Anterior cingulate cortex (tissue), 58 donors: Measurements from ENCODE around the gene SYVN1.
A peak's percentile ranks its signal among the peaks of the same experiment; 100 is the strongest.

Source experiments
- DNase-seq, 58 donors: peaks; one replicate each; lab custom pipeline; 2025; lab: John Stamatoyannopoulos, UW

The SYVN1 gene

DNA sequence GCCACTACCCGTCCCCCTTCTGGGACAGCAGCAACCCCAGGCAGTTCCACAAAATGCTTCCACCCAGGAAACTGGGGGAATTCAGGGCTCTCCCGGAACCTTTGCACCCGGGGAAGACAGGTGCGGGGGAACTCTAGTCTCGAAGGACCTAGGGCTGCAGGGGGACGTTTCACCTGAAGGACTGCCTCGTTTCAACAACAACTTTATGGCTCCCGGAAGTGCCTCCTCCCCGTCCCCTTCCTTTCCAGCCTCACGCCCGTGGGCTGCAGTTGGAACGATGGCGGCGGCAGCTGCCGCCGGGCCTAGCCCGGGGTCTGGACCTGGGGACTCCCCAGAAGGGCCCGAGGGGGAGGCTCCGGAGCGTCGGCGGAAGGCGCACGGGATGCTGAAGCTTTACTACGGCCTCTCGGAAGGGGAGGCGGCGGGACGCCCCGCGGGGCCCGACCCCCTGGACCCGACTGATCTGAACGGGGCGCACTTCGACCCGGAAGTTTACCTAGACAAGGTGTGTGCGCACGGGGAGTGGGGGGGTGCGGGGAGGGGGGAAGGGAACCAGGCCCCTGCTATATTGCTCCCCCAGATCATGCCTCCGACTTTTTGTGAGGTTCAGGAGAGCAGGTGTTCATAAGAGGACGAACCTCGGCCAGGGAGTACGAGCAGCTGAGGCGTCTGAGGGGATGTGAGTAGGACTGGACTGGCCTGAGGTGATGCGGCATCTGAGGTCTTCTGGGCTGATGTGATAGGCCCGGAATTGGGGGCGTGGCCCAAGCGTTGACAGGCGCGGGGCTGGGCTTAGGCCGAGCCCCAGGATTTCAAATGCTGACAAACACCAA lies 38.1 kb downstream of the SYVN1 start, which contains the start of gene VPS51:
Gene VPS51 (plus strand): TSS at position 241 of the 833 bp plus-strand sequence. CDS start 37 bp downstream, at position 278.
- DNase-seq, result peak; percentile 38 to 90 (median 80)

DNA sequence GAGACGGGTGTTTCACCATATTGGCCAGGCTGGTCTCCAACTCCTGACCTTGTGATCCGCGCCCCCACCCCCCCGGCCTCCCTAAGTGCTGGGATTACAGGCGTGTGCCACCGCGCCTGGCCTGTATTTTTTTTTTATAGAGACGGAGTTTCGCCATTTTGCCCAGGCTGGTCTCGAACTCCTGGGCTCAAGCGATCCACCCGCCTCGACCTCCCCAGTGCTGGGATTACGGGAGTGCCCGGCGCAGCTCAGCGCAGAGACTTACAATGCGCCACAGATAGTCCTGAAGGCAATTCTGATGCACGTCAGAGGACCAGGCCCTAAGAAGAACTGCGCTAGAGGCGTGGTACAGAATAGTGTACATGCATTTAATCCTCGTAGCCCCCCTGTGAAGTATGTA lies 38.9 kb downstream of the SYVN1 start:
- DNase-seq, result no peak

DNA sequence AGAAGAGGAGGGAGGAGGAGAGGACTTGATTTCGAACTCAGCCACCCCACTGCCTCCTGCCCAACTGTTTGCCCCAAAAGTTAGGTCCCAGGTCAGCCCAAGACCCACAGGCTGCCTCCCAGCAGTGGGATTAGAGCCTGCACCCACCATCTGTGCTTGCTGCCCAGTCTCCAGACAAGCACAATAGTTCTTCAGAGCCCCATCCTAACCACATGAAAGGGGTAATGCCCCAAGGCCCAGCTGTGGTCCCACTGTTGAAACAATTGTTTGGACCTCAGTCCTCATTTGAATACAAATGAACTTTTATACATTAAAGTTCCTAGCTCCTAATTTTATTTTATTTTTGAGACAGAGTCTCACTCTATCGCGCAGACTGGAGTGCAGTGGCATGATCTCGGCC lies 43.7 kb downstream of the SYVN1 start:
- peak in 26 of 58 donors; percentile 6 to 71 (median 30) for DNase-seq

DNA sequence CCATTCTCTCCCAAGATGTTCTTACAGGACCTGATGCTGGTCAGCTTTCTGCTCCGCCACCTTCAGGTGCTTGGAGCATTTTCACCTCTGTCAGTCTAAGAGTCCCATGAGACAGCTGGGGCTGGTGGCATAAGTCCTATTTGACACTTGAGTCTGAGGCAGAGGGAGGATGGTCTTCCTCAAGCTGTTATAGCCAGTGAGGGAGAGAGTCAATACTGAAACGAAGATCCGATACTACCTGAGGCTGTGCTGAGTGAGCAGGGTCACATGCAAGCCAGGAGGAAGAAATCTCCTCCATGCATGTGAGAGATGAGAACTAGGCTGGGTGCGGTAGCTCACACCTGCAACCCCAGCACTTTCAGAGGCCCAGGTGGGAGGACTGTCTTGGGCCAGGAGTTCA lies 44.7 kb downstream of the SYVN1 start:
- DNase-seq, result no peak

DNA sequence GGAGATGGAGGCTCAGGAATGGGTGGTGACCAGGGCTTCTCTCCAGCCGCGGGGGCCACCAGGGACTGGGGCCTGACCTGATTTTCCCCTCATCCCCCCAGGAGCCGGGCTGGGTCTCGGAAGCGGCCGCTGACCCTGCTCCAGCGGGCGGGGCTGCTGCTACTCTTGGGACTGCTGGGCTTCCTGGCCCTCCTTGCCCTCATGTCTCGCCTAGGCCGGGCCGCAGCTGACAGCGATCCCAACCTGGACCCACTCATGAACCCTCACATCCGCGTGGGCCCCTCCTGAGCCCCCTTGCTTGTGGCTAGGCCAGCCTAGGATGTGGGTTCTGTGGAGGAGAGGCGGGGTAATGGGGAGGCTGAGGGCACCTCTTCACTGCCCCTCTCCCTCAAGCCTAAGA lies 46.5 kb downstream of the SYVN1 start:
- no peak for DNase-seq

DNA sequence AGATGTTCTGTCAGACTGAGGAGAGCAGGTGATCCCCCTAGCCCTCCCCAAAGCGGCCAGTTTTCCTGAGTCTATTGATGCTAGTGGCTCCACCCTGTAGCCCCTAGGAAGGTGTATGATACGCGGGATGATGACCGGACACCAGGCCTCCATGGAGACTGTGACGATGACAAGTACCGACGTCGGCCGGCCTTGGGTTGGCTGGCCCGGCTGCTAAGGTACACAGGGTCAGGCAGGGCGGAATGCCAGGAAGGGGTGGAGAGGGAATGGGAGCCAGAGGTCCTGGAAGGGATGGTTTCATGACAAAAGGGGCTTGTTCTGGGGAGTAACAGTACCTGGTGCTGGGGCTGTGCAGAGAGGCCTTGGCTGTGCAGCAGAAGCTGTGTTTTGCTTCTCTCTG lies 47.1 kb downstream of the SYVN1 start:
- no peak for DNase-seq

DNA sequence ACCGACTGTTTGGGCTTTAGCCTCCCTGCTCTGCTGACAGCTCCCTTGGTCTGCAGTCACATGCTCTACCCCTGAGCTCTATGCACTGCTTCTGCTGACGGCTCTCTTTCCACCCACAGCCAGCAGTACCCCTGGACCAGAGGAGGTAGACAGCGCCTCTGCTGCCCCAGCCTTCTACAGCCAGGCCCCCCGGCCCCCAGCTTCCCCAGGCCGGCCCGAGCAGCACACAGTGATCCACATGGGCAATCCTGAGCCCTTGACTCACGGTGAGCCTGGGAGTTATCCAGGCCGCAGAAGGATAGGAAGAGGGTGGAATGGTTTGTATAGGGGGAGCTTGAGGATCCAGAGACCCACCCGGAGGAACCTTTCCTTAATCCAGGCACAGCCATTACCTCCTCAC lies 47.5 kb downstream of the SYVN1 start:
- DNase-seq, result no peak

DNA sequence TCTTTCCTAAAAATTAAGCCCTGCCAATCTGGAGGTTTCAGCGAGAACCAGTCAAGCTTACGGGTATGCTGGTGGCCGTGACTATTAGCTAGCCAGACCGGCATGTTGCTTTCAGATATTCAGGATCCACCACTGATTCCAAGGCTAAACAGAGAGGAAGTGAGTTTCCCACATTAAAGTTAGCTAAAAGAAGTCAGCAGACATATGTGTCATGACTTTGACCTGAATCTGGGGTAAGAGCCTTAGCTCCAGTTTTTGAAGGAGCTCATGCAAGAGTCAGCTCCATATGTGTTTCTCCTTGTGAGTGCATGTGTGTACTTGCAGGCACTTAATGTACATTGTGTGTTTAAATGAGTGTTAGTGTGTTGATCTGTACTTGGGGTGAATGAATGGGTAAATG lies 48.9 kb downstream of the SYVN1 start:
- no peak for DNase-seq

DNA sequence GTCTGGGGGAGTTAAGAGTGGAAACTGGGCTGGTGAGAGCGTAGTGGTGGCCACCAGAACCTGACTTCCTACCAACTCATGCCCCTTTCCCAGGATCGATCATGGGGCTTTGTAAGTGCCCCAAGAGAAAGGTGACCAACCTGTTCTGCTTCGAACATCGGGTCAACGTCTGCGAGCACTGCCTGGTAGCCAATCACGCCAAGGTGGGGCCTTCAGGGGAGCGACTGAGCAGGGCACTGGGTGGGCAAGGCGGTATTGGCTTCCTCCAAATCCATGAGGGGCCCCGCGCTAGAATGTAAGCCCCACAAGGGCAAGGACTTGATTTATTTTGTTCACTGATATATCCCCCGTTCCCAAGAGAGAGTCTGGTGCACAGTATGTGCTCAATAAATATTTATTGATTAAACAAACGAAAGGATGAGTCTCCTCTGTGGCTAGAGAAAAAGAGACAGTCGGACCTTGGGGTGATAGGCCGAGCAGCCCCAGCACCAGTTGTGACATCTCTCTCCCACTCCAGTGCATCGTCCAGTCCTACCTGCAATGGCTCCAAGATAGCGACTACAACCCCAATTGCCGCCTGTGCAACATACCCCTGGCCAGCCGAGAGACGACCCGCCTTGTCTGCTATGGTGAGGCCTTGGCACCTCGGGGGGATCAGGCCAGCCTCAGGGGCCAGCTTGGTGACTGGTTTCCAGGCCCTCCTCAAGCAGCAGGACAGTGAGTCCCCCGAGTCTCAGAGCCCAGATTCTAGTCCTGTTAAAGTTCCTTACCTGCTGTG lies 49.5 kb downstream of the SYVN1 start:
- DNase-seq, result no peak

DNA sequence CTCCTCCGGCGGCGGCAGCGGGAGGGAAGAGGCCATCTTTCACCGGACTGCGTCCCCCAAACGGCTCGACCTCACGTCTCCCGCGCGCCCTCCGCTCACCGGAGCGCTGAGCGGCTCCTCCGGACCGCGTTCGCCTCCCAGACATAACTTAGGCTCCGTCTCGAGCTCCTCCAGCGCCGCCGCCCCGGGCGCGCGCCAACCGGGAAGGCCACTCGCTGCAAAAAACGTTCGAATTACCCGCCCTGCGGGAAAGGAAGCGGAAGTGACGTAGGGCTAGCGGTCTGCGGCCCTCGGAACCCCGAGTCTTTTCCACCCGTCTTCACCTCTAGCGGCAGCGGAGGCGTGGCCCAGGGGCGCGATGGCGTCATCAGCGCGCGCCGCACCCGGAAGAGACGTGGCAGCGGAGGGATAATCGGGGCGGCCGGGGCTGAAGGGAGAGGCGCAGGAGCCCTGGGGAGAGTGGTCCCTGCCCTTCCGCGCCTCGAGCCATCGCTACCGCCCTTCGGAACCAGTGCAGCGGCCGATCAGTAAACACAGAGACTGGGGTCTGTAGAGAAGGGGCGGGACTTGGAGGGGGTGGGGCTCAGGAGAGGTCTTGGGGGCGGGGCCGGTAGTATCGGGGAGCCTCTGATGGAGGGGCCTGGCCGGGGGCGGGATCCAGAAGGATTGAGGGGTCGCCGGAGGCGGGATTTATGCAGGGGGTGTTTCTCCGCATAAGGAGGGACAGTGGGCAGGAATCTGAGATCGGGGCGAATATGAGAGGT lies 50.3 kb downstream of the SYVN1 start, which contains the start of the genes CDCA5 and ZFPL1:
Gene CDCA5 (minus strand): TSS at position 207 of the 764 bp plus-strand sequence. CDS start 62 bp downstream, at position 145.
Gene ZFPL1 (plus strand): TSS at position 389 of the 764 bp plus-strand sequence. CDS start 477 bp downstream, outside the sequence.
- peak; percentile 71 to 97 (median 92) for DNase-seq

DNA sequence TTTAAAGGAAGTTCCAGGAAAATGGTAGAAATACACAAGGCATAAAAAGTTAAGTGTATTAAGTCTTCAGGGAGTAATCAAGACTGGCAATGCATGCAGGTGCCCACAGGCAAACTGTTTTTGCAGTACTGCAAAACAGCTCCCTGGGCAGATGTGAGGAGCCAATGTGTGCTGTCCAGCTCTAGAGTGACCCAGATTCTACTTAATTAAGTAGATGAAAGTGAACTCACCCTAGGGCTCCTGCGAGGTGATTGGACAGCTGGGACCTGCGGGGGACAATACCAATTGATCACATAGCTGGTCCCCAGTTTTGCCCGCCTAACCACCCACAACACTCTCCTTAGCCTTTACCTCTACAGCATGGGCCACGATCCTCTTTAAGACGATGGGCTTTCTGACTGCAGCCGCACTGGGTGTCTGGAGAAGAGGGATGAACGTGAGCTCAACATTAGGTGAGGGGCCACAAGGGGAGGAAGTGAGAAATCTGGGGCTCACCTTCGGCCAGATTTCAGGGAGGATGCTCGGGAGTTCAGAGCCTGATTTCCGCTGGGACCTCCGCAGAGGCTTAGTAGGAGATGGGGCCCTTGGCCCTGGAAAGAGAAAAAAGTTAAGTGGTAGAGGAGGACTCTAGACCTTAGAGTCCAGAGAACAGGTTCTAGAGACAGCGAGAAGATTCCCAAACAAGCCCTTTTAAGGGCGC lies 51.0 kb downstream of the SYVN1 start:
- DNase-seq, result peak in 1 of 58 donors; percentile 8

DNA sequence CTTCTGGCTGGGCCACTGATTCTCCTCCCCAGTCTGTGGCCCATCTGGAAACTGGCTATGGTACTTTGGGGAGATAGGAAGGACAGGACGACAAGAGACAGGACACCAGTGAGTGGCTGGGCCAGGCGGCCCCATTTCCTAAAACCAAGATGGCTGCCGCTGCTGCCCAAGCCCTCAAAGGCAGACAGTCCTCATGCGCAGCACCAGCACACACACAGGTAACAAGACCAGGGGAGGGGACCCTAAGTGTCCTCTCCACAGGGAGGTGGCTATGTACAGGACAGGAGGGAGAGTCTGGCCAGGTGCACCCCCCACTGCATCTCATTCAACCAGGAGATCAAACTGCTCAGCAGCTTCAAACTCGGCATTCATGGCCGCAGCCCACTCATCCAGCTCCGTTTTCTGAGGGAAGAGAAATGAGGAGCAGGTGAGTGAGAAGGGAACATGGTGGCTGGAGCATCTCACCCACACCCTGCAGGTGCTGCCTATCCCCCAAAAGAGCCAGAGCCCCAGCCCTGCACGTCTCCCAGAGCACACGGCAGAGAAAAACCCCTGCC lies 55.5 kb downstream of the SYVN1 start:
- no peak for DNase-seq

DNA sequence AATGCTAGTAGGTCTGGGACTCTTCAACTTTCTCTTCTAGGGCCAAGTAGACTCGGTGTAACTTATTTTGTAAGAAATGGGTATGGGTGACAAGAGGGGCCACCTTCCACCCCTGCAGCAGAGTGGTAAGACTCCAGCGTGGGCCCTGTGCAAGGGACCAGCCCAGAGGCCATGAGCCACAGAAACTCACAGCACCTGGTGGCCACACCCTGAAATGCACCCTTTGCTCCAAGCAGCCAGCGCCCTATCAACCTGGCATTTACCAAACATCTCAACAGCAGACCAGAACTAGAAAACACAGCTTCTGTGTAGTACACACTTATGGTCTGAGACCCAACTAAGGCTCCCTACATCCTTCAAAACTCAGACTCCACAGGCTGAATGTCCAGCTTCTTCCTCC lies 56.2 kb downstream of the SYVN1 start:
- no peak for DNase-seq

DNA sequence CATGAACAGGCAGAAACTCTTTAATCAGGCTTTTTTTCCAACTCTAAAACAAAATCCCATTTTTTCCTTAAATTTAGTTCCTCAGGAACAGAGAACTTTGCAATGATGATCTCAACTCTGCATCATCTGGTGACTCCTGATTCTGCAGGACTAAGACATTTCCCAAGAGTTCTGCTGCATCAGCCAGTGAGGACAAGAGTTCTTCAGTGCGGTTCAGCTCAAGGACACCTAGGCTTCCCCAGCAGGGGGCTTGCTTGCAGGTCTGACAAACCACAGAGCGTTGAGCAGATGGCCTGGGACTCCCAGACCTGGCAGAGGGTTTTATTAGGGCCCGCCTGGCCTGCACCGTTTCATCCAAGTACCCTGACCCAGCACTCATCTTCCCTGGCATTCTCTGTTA lies 56.9 kb downstream of the SYVN1 start:
- no peak for DNase-seq
